SK-N-MC (cell line): ENCODE data around the gene CD83.

Experiments used
- EZH2 ChIP-seq: fragments of 200-600 bp; sonication (generic); IDR thresholded peaks from one replicate; pipeline ENCODE4 v1.6.1; 2017; ENCODE audit warnings: antibody characterized with exemption
- FOXP2 ChIP-seq: optimal IDR thresholded peaks from 2 replicates; pipeline ENCODE3; 2011; ENCODE audit warnings: mild to moderate bottlenecking, moderate library complexity; ENCODE audit not compliant: insufficient read depth; ENCODE audit errors: extremely low read length, control extremely low read depth
- POLR2AphosphoS5 ChIP-seq: IDR thresholded peaks from 2 replicates; pipeline ENCODE4 v1.6.1; 2012; ENCODE audit warnings: mild to moderate bottlenecking, low read depth, low read length, borderline replicate concordance

DNA sequence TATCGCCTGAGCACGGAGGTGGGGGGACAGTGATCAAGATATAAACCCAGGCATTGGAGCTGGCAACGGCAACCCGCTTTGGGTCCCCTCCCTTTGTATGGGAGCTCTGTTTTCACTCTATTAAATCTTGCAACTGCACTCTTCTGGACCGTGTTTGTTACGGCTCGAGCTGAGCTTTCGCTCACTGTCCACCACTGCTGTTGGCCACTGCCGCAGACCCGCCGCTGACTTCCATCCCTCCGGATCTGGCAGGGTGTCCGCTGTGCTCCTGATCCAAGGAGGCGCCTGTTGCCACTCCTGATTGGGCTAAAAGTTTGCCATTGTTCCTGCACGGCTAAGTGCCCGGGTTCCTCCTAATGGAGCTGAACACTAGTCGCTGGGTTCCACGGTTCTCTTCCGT is 48.9 kb upstream of the CD83 start:
- TF ChIP-seq EZH2: no peak
- no peak for TF ChIP-seq POLR2AphosphoS5
- TF ChIP-seq FOXP2: no peak
